ENCODE results near the gene ALLC. TPM values are rescaled to one million over a fixed set of nuclear protein-coding genes. Genes with fewer than 3 reads are reported as not detected.

Gene ALLC
- total RNA-seq, 4 donors from 2014 or later = not detected

- TF ChIP-seq CTCF (IDR thresholded peaks at IDR 0.05) (no peak), POLR2A (IDR thresholded peaks at IDR 0.05) (no peak)
- H3K36me3 ChIP-seq = no peaks in the 10 kb centered on the region
- H3K4me1 ChIP-seq = no peaks in the 10 kb centered on the region
- H3K27ac ChIP-seq = no peak overlapping the region
- DNase-seq = no peak
- no peaks in the 10 kb centered on the region for H3K9me3 ChIP-seq
- H3K27me3 ChIP-seq = peaks cover 0 to 3% (median 0%) of the 10 kb centered on the region in 4 donors
- intact Hi-C loops (cut with DNase I) = no loop called here
- WGBS, 2 donors = 85 to 87% methylated on average over 18 of the region's 18 CpGs
- no peak overlapping the region for H3K4me3 ChIP-seq
Observed at GRCh38 chr2:3680548-3681345, 22.7 kb downstream of the ALLC start.

- H3K4me1 ChIP-seq = no peaks in the 10 kb centered on the region
- H3K9me3 ChIP-seq = no peaks in the 10 kb centered on the region
- H3K27me3 ChIP-seq = peaks cover 0 to 3% (median 0%) of the 10 kb centered on the region in 4 donors
- WGBS, 2 donors = 80 to 89% methylated on average over 5 of the region's 5 CpGs
- TF ChIP-seq CTCF (IDR thresholded peaks at IDR 0.05) (no peak), POLR2A (IDR thresholded peaks at IDR 0.05) (no peak)
- H3K4me3 ChIP-seq = no peak overlapping the region
- intact Hi-C loops (cut with DNase I) = no loop called here
- DNase-seq = no peak
- H3K27ac ChIP-seq = no peak overlapping the region
- no peaks in the 10 kb centered on the region for H3K36me3 ChIP-seq
Observed at GRCh38 chr2:3681625-3682024, 23.6 kb downstream of the ALLC start.

- Histone ChIP-seq H3K4me1 (no peaks in the 10 kb centered on the region), H3K27ac (no peak overlapping the region), H3K4me3 (no peak overlapping the region), H3K36me3 (no peaks in the 10 kb centered on the region), H3K9me3 (no peaks in the 10 kb centered on the region), H3K27me3 (no peaks in the 10 kb centered on the region)
- no peak for TF ChIP-seq POLR2A (IDR thresholded peaks at IDR 0.05)
- no peak for TF ChIP-seq CTCF (IDR thresholded peaks at IDR 0.05)
- WGBS, 2 donors = 77 to 80% methylated on average over 6 of the region's 6 CpGs
- no peak for DNase-seq
- intact Hi-C loops (cut with DNase I) = no loop called here
Observed at GRCh38 chr2:3682811-3683210, 24.8 kb downstream of the ALLC start.

GRCh38 chr2:3683748-3684454, 25.9 kb downstream of the ALLC start:
- H3K27me3 ChIP-seq = no peaks in the 10 kb centered on the region
- H3K4me1 ChIP-seq = no peaks in the 10 kb centered on the region
- no peaks in the 10 kb centered on the region for H3K9me3 ChIP-seq
- no peak for TF ChIP-seq POLR2A (IDR thresholded peaks at IDR 0.05)
- H3K27ac ChIP-seq = no peak overlapping the region
- H3K4me3 ChIP-seq = no peak overlapping the region
- no peak for DNase-seq
- intact Hi-C loops (cut with DNase I) = no loop called here
- WGBS, 2 donors = 44 to 47% methylated on average over 3 of the region's 3 CpGs
- no peaks in the 10 kb centered on the region for H3K36me3 ChIP-seq

- Histone ChIP-seq H3K27me3 (peaks cover 0 to 3% (median 0%) of the 10 kb centered on the region in 4 donors), H3K9me3 (no peaks in the 10 kb centered on the region), H3K27ac (no peak overlapping the region), H3K36me3 (no peaks in the 10 kb centered on the region), H3K4me1 (no peaks in the 10 kb centered on the region), H3K4me3 (no peak overlapping the region)
- intact Hi-C loops (cut with DNase I) = no loop called here
- no peak for DNase-seq
- no peak for TF ChIP-seq POLR2A (IDR thresholded peaks at IDR 0.05)
- no peak for TF ChIP-seq CTCF (IDR thresholded peaks at IDR 0.05)
Observed at GRCh38 chr2:3689998-3690748, 32.2 kb downstream of the ALLC start.
